HG03159 (cell line): ENCODE results near the gene ADRB1.

Experiments
- ATAC-seq: cut with Tn5 transposase; IDR thresholded peaks from one replicate; pipeline ENCODE4 v1.9.1; 2021; ENCODE audit warnings: mild to moderate bottlenecking, moderate library complexity; ENCODE audit not compliant: unreplicated experiment

ADRB1 gene

GRCh38 chr10:114084215-114084614 is 40.5 kb downstream of the ADRB1 start:
- no peak for ATAC-seq

- no peak for ATAC-seq
Measured at GRCh38 chr10:114087255-114087654, 43.6 kb downstream of the ADRB1 start.

GRCh38 chr10:114087655-114088054 is 44.0 kb downstream of the ADRB1 start:
- ATAC-seq, result no peak

- ATAC-seq, result no peak
Measured at GRCh38 chr10:114094795-114095194, 51.1 kb downstream of the ADRB1 start.

- no peak for ATAC-seq
Measured at GRCh38 chr10:114095559-114096337, 52.1 kb downstream of the ADRB1 start.
